Measurements from ENCODE around the gene RNF227.

The RNF227 gene

DNA sequence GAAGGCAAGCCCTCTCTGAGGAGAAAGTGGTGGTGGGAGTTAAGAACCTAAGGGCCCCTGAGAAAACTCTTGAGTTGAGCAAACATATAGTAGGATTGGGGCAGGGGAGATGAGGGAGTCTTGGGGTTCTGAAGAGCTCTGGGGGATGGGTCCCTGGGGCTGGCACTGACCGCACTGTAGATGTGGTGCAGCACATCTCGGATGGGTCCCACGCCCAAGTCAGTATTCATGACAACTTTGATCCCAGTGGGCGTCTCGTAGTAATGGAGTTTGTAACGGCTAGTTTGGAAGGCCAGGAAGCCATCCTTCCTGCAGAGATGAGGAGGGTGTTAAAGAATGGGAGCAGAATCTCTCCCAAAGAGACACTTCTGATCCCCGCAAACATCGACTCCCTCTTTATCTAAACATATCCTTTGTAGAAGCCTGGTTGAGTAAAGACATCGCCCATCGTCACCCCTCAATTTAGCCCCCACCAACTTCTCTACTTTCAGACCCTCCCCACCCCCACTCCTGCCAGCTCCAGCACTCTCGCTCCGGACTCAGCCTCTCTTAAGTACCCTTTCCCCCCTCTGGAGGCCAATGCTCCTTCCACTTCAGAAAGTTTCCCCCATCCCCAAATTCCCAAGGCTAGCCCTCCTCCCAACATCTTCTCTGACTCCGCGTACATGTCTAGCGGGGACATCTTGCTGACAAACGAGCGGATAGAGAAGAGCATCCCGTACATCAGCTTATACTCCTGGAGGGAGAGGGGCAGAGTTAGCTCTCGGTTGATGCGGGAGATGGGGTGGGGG lies 14.9 kb upstream of the RNF227 start:
- DNase-seq (ENCODE audit: low spot score) = peak; percentile 24

DNA sequence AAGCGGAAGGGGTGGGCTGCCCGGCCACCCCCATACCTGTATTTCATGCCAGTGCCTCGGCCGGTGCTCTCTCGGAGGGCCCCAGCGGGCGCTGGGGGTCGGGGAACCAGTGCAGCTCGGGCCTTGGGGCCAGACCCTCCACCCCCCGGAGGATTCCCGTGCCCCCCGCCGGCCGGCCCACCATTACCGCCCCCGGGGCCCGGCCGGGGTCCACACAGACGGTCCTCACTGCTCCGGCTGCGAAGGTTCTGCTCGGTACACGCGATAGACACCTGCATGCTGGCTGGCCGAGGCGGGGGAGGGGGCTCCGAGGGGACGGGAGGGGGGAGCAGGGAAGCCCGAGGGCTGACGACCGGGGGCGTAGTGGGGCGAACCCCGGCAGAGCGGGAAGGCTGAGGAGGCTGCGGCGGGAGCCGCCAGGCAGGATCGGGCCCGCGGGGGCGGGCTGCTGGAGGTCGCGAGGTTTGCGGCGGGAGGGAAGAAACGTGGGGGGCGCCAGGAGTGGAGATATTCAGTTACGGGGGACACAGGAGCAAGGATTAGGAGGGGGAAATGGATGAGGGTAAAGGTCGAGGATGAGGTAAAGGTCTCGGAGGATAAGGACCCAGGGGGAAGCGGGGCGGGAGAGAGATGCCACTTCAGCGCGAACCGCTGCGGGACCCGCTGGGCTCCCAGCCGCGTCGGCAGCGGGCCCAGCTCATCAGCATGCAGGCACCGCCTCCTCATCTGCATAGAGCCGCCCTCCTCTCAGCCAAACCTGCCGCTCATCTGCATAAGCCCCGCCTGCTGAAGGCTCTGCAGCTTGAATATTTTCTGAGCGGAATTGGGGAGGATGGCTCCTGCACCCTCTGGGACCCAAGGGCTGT lies 13.3 kb upstream of the RNF227 start, which contains the start of gene KCNAB3:
Gene KCNAB3, minus strand, starts transcription at position 699 of the 866 bp plus-strand sequence. Its CDS starts 421 bp downstream, at position 278.
- DNase-seq (ENCODE audit: low spot score) = peak; percentile 80

DNA sequence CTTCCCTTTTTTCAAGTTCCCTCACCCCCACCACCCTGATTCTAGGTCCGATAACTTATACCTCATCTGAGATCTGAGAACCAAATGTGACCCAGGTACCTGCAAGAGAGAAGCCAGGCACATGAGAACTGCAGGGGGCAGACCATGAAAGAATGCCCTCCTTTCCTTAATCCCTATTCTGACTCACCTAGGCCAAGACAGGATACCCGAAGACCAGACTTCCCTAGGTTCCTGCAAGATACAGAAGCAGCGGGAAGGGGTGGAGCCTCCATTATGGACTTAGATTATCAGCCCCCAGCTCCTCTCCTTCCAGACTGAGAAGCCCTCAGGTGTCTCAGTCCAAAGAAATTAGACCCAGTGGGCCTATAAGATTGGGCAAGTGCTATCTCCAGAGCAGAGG lies 11.5 kb upstream of the RNF227 start:
- DNase-seq (ENCODE audit: low spot score) = no peak

DNA sequence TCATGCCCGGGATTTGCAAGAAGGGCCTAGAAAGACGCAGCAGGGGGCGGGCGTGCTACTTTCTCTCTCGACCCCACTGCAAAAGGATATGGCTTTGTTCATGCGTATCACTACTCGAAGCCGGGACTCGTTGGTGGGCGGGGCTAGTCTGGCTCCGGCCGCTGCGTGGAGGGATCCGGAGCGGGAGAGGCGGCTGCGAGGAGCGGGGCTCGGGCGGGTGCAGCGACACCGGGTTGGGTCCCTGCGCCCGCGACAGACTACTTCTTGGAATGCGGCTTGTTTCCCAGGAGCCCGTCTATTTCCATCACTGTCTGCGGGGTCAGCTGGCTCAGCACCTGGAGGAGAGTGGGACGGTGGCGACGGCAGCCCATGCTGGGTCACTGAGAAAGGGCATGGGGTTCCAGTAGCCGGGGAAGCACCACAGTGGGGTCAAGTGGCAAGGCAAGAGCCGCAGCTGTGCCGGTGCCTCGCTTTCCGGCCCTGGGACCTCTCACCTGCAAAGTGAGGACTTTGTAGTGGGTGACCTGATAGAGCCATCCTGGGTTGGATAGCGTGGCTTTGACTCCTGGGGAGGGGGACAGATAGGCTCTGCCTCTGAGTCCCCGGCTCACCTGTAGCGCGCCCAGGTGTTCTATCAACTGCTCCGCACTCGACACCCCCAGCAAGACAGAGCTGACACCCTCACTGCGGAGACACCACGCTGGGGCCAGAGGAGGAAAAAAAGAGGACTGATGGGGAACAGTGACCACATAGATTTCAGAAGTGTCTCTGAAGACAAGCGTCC lies 6.9 kb upstream of the RNF227 start:
- DNase-seq (ENCODE audit: low spot score) = no peak

DNA sequence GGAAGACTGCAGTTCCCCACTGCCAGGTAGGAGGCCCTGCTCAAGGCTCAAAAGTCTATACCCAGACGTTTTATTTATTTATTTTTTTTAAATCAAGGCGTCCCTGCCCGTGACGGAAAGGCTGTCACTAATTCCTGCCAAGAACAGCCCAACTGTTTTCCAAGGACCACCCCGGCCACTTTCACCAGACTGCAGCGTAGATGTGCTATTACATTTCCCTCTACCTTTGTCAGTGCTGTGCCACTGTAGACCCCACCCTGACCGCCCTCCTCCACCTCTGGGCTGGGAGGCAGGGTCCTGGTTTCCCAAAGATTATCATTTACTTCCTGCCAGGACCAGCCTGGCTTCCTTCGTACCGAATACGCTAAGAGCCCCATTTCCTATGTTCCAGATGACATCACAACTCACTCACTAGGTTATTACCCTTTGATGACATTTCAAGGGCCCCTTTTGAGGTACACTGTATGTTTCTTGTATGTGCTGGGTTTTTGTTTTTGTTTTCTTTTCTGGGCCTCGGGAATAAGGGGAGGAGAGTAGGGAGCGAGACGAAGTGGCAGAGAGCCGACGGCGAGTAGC lies 6.3 kb upstream of the RNF227 start:
- DNase-seq (ENCODE audit: low spot score) = no peak

DNA sequence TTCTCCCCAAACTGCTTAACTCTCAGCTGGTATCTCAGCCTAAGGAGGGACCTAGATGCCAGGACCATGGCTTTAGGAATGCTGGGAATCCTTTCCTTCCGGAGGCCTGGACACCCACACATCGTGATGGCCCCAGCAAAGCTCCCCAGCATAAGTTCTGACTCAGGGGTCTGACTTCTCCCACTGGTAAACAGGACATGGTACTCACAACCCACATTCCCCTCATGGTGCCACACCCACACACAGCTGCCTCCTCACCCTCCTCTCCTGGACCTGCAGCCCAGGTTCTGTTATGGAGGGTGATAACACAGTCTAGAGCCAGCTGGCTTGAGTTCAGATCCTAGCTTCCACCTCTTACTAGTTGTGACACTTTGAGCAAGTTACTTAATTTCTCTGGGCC lies 719 bp upstream of the RNF227 start:
- no peak for DNase-seq (ENCODE audit: low spot score)

DNA sequence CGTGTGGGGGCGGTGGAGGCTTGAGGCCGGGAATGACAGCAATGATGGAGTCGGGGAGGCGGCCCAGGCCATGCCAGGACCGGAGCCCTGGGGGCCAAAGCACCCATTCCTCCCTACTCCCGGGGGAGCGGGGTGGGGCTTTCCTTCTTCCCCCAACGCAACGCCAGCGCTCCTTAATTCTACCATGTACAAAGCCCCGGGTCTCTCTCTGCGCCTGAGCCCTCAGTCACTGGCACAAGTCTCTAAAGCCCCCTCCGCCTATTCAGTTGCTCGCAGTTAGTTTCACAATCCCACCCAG lies 245 bp upstream of the RNF227 start:
- no peak for DNase-seq (ENCODE audit: low spot score)

DNA sequence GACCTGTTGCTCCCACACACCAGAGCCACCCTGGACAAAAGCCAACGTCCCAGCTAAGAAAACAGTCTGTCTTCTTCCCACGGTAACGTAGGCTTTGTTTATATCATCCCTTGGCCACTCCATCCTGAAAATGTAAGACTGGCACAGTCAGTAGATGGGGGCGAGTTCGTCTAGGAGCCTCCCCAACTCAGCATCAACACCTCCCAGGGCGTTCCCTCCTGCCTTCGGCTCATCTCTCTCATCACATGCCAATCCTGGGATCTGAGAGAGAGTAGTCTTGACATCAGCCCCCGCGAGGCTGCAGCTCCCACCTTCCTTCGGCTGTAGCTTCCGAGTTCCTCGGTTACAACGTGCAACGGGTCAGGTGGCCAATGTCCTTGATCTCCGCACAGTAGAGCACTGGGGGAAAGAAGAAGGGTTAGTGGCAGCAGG lies 894 bp downstream of the RNF227 start:
- no peak for DNase-seq (ENCODE audit: low spot score)

DNA sequence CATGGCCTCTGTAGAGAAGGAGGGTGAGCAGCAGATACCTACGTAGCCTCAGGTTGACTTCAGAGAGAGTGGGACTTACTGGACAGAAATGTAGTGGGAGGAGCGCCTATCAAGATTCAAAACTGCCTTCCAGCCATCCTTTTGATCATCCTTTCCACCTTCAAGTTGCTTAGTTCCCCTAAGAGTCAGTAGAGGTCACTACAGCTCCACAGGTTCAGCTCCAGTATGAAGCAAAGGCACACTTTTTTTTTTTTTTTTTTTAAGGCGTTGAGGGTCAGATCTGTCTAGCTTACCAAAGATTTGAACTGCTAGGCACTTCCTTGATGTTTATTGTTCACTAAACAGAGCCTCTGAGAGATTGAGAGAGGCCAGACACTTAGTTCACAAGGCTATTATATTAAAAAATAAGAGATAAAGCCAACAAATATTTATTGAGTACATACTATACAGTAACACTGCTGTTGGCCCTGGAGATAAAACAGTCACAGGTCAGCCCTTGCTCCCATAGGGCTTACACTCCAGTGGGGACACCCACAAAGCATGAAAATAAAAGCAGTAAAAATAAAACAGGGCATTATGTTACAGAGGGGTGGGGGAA lies 3.1 kb downstream of the RNF227 start:
- peak; percentile 83 for DNase-seq (ENCODE audit: low spot score)

DNA sequence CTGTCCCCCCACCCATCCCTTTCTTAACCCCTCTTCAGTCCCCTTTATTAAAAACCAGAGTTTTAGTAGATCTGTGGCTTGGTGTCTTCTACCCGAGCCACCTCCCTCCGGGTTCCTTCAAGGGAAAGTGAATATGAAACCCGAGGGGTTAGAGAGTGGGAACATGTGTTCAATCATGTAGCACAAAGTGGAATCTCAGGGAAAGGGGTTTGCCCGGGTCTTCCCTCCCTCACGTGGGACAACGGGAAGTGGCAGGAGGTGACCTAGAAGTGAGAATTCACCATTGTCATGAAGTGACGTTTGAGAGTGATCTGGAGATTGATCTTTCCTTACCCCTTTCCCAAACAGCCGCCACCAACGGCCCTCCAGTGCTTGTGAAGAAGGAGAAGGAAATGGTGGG lies 5.0 kb downstream of the RNF227 start:
- DNase-seq (ENCODE audit: low spot score) = no peak

DNA sequence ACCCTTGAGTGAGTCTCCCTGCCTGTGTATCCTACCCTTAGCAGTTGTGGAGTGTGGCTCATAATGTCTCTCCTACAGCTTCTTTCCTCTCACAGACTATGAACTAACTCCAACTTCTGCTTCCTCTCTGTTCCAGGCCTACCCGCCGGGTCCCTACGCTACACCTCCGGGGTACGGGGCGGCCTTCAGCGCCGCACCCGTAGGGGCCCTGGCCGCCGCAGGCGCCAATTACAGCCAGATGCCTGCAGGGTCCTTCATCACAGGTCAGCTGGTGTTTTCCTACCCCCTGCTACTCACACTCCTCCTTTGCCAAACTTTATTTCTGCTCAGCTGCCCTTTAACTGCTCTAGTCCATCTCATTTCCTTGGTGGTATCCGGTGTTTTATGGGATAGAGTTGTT lies 5.4 kb downstream of the RNF227 start:
- no peak for DNase-seq (ENCODE audit: low spot score)

DNA sequence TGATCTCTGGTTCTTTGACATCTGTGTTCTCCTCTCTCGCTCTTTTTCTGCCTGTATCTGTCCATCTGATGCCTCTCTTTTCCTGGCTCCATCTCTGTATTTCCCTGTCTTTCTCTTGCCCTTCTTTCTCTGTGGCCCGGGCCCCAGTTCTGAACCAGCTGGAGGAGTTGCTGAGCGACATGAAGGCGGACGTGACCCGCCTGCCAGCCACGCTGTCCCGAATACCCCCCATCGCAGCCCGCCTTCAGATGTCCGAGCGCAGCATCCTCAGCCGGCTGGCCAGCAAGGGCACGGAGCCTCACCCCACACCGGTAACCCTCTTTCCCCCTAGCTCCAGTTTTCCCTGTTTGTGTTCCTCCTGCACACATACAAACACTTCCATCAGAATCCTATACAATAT lies 5.8 kb downstream of the RNF227 start:
- DNase-seq (ENCODE audit: low spot score) = no peak

DNA sequence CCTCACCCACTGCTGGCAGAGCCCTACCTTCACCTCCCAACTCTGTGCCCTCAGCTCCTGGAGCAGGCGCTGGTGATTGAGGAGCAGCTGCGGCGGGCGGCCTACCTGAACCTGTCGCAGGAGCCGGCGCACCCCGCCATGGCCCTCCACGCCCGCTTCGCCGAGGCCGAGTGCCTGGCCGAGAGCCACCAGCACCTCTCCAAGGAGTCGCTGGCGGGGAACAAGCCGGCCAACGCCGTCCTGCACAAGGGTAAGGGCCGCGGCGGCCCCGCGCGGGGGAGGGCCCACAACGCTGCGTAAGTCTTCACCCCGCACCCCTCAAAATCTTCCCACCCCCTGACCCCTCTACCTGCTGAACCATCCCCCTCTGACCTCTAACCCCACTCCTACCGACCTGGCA lies 7.0 kb downstream of the RNF227 start:
- no peak for DNase-seq (ENCODE audit: low spot score)

DNA sequence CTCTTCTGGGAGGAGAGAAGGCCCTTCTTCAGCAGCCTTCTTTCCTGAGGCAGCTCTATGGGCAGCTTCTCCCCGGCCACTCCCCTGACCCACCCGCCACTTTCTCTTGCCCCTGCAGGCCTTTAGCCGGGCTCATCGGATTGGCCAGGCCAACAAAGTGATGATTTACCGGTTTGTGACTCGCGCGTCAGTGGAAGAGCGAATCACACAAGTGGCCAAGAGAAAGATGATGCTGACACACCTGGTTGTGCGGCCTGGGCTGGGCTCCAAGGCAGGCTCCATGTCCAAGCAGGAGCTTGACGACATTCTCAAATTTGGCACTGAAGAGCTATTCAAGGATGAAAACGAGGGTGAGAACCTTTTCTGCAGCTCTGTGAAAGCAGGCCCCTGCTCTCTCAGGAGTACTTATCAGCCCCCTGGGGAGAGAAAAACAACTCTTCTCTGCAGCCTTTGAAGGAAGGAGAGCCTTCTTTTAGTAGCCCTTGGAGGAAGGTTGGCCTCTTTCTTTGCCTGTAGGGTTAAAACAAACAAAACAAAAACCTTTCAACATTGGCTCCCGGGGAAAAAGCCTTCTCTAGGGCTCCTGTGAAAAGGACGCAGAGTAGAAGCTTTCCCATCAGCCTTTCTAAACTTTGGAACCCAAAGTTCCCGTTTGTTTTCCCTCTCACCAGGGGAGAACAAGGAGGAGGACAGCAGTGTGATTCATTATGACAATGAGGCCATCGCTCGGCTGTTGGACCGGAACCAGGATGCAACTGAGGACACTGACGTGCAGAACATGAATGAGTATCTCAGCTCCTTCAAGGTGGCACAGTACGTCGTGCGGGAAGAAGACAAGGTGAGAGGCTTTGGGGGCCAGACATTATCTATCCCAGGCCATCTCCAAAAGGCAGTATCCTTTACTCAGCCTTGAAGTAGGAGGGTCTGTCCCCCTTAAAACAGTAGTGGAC lies 12.7 kb downstream of the RNF227 start:
- DNase-seq (ENCODE audit: low spot score) = no peak

DNA sequence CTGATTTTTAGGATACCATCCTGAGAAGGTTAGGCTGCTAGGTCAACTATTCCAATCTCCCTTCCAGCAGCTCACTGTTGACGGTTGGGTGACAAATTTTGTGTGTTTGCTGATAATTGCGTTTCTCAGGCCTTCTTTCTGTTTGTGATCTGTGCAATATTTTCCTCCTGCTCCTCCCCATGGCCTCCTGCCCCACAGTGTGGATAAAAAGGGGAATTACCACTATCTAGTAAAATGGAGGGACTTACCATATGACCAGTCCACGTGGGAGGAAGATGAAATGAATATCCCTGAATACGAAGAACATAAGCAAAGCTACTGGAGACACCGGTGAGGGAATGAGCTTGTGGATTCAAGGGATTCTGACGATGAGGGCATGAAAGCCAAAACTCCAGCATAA lies 18.3 kb downstream of the RNF227 start:
- no peak for DNase-seq (ENCODE audit: low spot score)

DNA sequence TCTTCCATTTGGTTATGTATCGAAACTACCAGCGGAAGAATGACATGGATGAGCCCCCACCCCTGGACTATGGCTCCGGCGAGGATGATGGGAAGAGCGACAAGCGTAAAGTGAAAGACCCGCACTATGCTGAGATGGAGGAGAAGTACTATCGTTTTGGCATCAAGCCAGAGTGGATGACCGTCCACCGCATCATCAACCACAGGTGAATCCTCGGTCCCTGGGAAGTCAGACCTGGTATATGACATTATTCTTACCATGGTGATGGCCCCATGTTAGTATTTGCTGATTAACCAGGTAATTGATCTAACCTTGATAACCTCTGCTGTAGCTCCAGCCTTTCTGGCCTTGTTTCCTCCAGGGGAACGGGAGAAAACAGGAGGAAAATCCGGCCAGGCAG lies 19.0 kb downstream of the RNF227 start:
- no peak for DNase-seq (ENCODE audit: low spot score)

DNA sequence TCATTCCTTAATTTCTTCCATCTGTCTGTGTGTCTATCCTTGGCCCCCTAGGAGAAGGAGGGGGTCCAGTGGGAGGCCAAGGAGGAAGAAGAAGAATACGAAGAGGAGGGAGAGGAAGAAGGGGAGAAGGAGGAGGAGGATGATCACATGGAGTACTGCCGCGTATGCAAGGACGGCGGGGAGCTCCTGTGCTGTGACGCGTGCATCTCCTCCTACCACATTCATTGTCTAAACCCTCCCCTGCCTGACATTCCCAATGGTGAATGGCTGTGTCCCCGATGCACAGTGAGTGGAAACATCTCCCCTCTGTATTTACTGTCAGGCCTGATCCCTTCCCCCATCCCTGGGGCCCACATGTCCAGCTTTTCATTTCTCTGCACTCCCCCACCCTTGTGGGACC lies 21.2 kb downstream of the RNF227 start:
- DNase-seq (ENCODE audit: low spot score) = no peak

DNA sequence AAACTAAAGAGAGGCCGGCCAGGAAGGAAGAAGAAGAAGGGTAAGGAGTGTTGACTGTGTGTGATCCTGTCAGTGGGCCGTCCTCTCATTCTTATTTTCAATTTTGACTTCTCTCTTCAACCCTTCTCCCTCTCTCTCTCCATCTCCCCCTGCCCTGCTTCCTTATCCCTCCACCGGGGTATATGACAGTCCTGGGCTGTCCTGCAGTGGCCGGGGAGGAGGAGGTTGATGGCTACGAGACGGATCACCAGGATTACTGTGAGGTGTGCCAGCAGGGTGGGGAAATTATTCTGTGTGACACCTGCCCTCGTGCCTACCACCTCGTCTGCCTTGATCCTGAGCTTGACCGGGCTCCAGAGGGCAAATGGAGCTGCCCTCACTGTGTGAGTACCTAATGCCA lies 21.9 kb downstream of the RNF227 start:
- DNase-seq (ENCODE audit: low spot score) = no peak

DNA sequence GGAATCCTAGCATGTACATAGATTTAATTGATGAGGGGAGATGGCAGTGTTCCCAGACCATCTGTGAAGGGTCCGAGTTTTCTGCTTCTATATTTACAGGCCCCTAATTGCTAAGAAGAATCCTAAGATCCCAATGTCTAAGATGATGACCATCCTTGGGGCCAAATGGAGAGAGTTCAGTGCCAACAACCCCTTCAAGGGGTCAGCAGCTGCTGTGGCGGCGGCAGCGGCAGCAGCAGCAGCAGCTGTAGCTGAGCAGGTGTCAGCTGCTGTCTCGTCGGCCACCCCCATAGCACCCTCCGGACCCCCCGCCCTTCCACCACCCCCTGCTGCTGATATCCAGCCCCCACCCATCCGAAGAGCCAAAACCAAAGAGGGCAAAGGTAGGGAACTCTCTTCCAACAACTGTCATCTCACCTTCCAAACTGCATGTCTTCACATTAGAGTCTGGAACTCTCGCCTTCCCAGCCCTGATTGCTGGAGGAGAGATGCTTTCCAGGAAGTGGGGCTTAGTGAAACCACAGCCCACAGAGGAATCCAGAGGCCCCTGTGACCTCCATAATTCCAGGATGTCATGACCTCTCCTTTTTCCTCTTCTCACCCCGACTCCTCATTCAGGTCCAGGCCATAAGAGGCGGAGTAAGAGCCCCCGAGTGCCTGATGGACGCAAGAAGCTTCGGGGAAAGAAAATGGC lies 22.8 kb downstream of the RNF227 start:
- no peak for DNase-seq (ENCODE audit: low spot score)
